OCI-M2 (cell line): Measurements from ENCODE around the gene PCDHGB1.
"Not testable (repeated sequence)": the region's sequence is repeated elsewhere in the genome, so short reads cannot be mapped to it uniquely, and the experiment has no call there.

ENCODE experiments used
- DNase-seq: peaks from one replicate; lab custom pipeline; 2025; ENCODE audit not compliant: unreplicated experiment; lab: John Stamatoyannopoulos, UW

PCDHGB1 gene

GRCh38 chr5:141349917-141350619 is at the start of gene PCDHGB1:
Gene PCDHGB1 (plus strand): TSS chr5:141350099. CDS start chr5:141350261, 162 bp downstream.
- no peak for DNase-seq

- DNase-seq, result no peak
These were observed 46.1 kb upstream of the PCDHGB1 start, which contains the start of gene SLC25A2 for GRCh38 chr5:141303756-141304155. Gene SLC25A2 (minus strand): TSS chr5:141304049. CDS start chr5:141303865, 184 bp downstream.

GRCh38 chr5:141306630-141307029 is 43.3 kb upstream of the PCDHGB1 start:
- no peak for DNase-seq

- DNase-seq, result no peak
These were observed 36.2 kb upstream of the PCDHGB1 start for GRCh38 chr5:141313711-141314110.

- DNase-seq, result not testable (repeated sequence)
These were observed 32.9 kb upstream of the PCDHGB1 start for GRCh38 chr5:141316963-141317362.

GRCh38 chr5:141319202-141319601 is 30.7 kb upstream of the PCDHGB1 start:
- DNase-seq, result no peak

GRCh38 chr5:141319699-141320098 is 30.2 kb upstream of the PCDHGB1 start:
- DNase-seq, result no peak

GRCh38 chr5:141320225-141321169 is 29.4 kb upstream of the PCDHGB1 start, which contains the start of gene TAF7:
Gene TAF7 (minus strand): TSS chr5:141320784. CDS start chr5:141320044, 740 bp downstream.
- peak; percentile 71 for DNase-seq

- no peak for DNase-seq
These were observed 27.6 kb upstream of the PCDHGB1 start for GRCh38 chr5:141322261-141322660.

GRCh38 chr5:141326088-141326854 is 23.6 kb upstream of the PCDHGB1 start:
- DNase-seq, result no peak

- no peak for DNase-seq
These were observed 21.7 kb upstream of the PCDHGB1 start for GRCh38 chr5:141328231-141328630.

GRCh38 chr5:141330299-141331080 is 19.4 kb upstream of the PCDHGB1 start, which contains the start of gene PCDHGA1:
Gene PCDHGA1 (plus strand): TSS chr5:141330514.
- no peak for DNase-seq

GRCh38 chr5:141332571-141332970 is 17.3 kb upstream of the PCDHGB1 start:
- not testable (repeated sequence) for DNase-seq

- no peak for DNase-seq
These were observed 11.2 kb upstream of the PCDHGB1 start, which contains the start of gene PCDHGA2 for GRCh38 chr5:141338538-141339306. Gene PCDHGA2 (plus strand): TSS chr5:141338760.

GRCh38 chr5:141340781-141341354 is 9.0 kb upstream of the PCDHGB1 start:
- DNase-seq, result not testable (repeated sequence)

- DNase-seq, result no peak
These were observed 7.1 kb upstream of the PCDHGB1 start for GRCh38 chr5:141342773-141343172.

GRCh38 chr5:141343242-141343952 is 6.5 kb upstream of the PCDHGB1 start, which contains the start of gene PCDHGA3:
Gene PCDHGA3 (plus strand): TSS chr5:141343829. CDS start chr5:141344034, 205 bp downstream.
- DNase-seq, result no peak

- no peak for DNase-seq
These were observed 5.9 kb upstream of the PCDHGB1 start for GRCh38 chr5:141343953-141344463.
